HG02973 (cell line): Measurements from ENCODE around the gene ALG12.

Experiments
- ATAC-seq: cut with Tn5 transposase; IDR thresholded peaks from one replicate; pipeline ENCODE4 v1.9.1; 2021; ENCODE audit warnings: moderate library complexity; ENCODE audit not compliant: unreplicated experiment

The ALG12 gene

GRCh38 chr22:49850959-49851802 lies 67.1 kb downstream of the ALG12 start:
- no peak for ATAC-seq
